Neural progenitor cell (in vitro differentiated cells): ENCODE measurements around the gene HRC. TPM values are rescaled to one million over a fixed set of nuclear protein-coding genes. Genes with fewer than 3 reads are reported as not detected.
A peak's percentile ranks its signal among the peaks of the same experiment; 100 is the strongest.

Experiments
- DNase-seq: peaks from one replicate; pipeline ENCODE4 v3.0.0-alpha.2; 2016; ENCODE audit warnings: low spot score
- H2AFZ ChIP-seq: fragments of 200-600 bp; sonication (generic); replicated peaks from 2 replicates; pipeline ENCODE4 v1.6.1; 2016; ENCODE audit warnings: antibody characterized with exemption
- H3F3A ChIP-seq: fragments of 200-600 bp; sonication (generic); 2 replicates; pipeline ENCODE4 v1.6.1; 2016; ENCODE audit warnings: antibody characterized with exemption, low read depth
- H3K27ac ChIP-seq: fragments of 200-600 bp; sonication (generic); 2 replicates; pipeline ENCODE4 v1.5.1; 2016; ENCODE audit warnings: mild to moderate bottlenecking
- H3K27me3 ChIP-seq: fragments of 200-600 bp; sonication (generic); 2 replicates; pipeline ENCODE4 v1.6.1; 2016; ENCODE audit warnings: mild to moderate bottlenecking, moderate library complexity
- H3K36me3 ChIP-seq: fragments of 200-600 bp; sonication (generic); 2 replicates; pipeline ENCODE4 v1.5.1; 2016
- H3K4me1 ChIP-seq: fragments of 200-600 bp; sonication (generic); 2 replicates; pipeline ENCODE4 v1.6.1; 2016; ENCODE audit warnings: mixed run types
- H3K4me2 ChIP-seq: fragments of 200-600 bp; sonication (generic); 2 replicates; pipeline ENCODE4 v1.6.1; 2016
- H3K4me3 ChIP-seq: fragments of 200-600 bp; sonication (generic); 2 replicates; pipeline ENCODE4 v1.5.1; 2016
- H3K79me2 ChIP-seq: fragments of 200-600 bp; sonication (generic); 2 replicates; pipeline ENCODE4 v1.6.1; 2016; ENCODE audit warnings: low read depth
- H3K9ac ChIP-seq: fragments of 200-600 bp; sonication (generic); 2 replicates; pipeline ENCODE4 v1.6.1; 2016
- H3K9me3 ChIP-seq: fragments of 200-600 bp; sonication (generic); 2 replicates; pipeline ENCODE4 v1.5.1; 2016; ENCODE audit warnings: low read depth
- H4K20me1 ChIP-seq: fragments of 200-600 bp; sonication (generic); 2 replicates; pipeline ENCODE4 v1.6.1; 2016; ENCODE audit warnings: low read depth
- H3K27ac Mint-ChIP-seq: 3 replicates; pipeline ENCODE4 v1.8.0; 2021; ENCODE audit warnings: mixed read lengths
- H3K27me3 Mint-ChIP-seq: 2 replicates; pipeline ENCODE4 v1.8.0; 2022; ENCODE audit warnings: low read depth, mild to moderate bottlenecking, inconsistent platforms, moderate library complexity, mixed read lengths; ENCODE audit not compliant: insufficient read depth
- H3K36me3 Mint-ChIP-seq: 3 replicates; pipeline ENCODE4 v1.8.0; 2021; ENCODE audit warnings: mixed read lengths
- H3K4me1 Mint-ChIP-seq: 3 replicates; pipeline ENCODE4 v1.8.0; 2021; ENCODE audit warnings: mixed read lengths
- H3K4me3 Mint-ChIP-seq: 3 replicates; pipeline ENCODE4 v1.8.0; 2021; ENCODE audit warnings: mild to moderate bottlenecking, moderate library complexity, mixed read lengths
- H3K9me3 Mint-ChIP-seq: 3 replicates; pipeline ENCODE4 v1.8.0; 2020; ENCODE audit warnings: mixed read lengths
- CTCF ChIP-seq: fragments of 200-600 bp; sonication (generic); IDR thresholded peaks from 2 replicates; pipeline ENCODE4 v1.5.1; 2017; ENCODE audit warnings: antibody characterized with exemption, mild to moderate bottlenecking
- EZH2 ChIP-seq: fragments of 200-600 bp; sonication (generic); IDR thresholded peaks from 2 replicates; pipeline ENCODE4 v1.6.1; 2017; ENCODE audit warnings: antibody characterized with exemption, mild to moderate bottlenecking, moderate library complexity
- EZH2phosphoT487 ChIP-seq: fragments of 200-600 bp; sonication (generic); IDR thresholded peaks from 2 replicates; pipeline ENCODE4 v1.6.1; 2017; ENCODE audit warnings: antibody characterized with exemption
- total RNA-seq: library from RNA; depleted of rRNA; stranded (reverse); fragments of >200 nt; gene quantifications from 2 replicates; pipeline ENCODE4 v1.2.3, GENCODE V29; 2015; ENCODE audit warnings: low replicate concordance

HRC gene
- total RNA-seq, 1 donor from 2014 or later = not detected

GRCh38 chr19:49107625-49108459, 47.4 kb downstream of the HRC start:
- Mint-ChIP-seq H3K4me3 (no peak overlapping the region), H3K27me3 (peaks cover 5% of the 10 kb centered on the region), H3K9me3 (no peaks in the 10 kb centered on the region), H3K4me1 (peaks cover 3% of the 10 kb centered on the region), H3K36me3 (peaks cover 32% of the 10 kb centered on the region), H3K27ac (no peak overlapping the region)
- Histone ChIP-seq H4K20me1 (peaks cover 66% of the 10 kb centered on the region), H3K27ac (no peak overlapping the region), H3K4me1 (no peaks in the 10 kb centered on the region), H3F3A (peaks cover 63% of the 10 kb centered on the region), H3K27me3 (no peaks in the 10 kb centered on the region), H2AFZ (no peak overlapping the region), H3K9me3 (no peaks in the 10 kb centered on the region), H3K4me3 (no peak overlapping the region), H3K4me2 (no peak overlapping the region), H3K9ac (no peak overlapping the region), H3K79me2 (peaks cover 10% of the 10 kb centered on the region), H3K36me3 (no peaks in the 10 kb centered on the region)
- TF ChIP-seq EZH2phosphoT487 (no peak), CTCF (no peak), EZH2 (no peak)
- no peak for DNase-seq

- no peaks in the 10 kb centered on the region for H3K9me3 Mint-ChIP-seq
- H3K4me2 ChIP-seq = no peak overlapping the region
- H3K79me2 ChIP-seq = peaks cover 10% of the 10 kb centered on the region
- H3K4me1 Mint-ChIP-seq = peaks cover 3% of the 10 kb centered on the region
- TF ChIP-seq EZH2phosphoT487 (no peak), CTCF (peak; percentile 91)
- H3K27me3 Mint-ChIP-seq = peaks cover 5% of the 10 kb centered on the region
- H3K4me3 ChIP-seq = no peak overlapping the region
- H3K36me3 Mint-ChIP-seq = peaks cover 34% of the 10 kb centered on the region
- H3K4me1 ChIP-seq = no peaks in the 10 kb centered on the region
- no peak overlapping the region for H3K4me3 Mint-ChIP-seq
- no peaks in the 10 kb centered on the region for H3K9me3 ChIP-seq
- peaks cover 75% of the 10 kb centered on the region for H4K20me1 ChIP-seq
- DNase-seq = peak; percentile 76
- H3F3A ChIP-seq = peaks cover 63% of the 10 kb centered on the region
- H2AFZ ChIP-seq = no peak overlapping the region
- H3K27me3 ChIP-seq = no peaks in the 10 kb centered on the region
- H3K9ac ChIP-seq = no peak overlapping the region
- H3K36me3 ChIP-seq = no peaks in the 10 kb centered on the region
- no peak overlapping the region for H3K27ac Mint-ChIP-seq
- H3K27ac ChIP-seq = no peak overlapping the region
Measured at GRCh38 chr19:49106648-49107135, 48.5 kb downstream of the HRC start.

GRCh38 chr19:49104229-49104864, 50.8 kb downstream of the HRC start:
- Mint-ChIP-seq H3K4me1 (peaks cover 6% of the 10 kb centered on the region), H3K9me3 (no peaks in the 10 kb centered on the region), H3K4me3 (no peak overlapping the region), H3K36me3 (peaks cover 45% of the 10 kb centered on the region), H3K27ac (no peak overlapping the region), H3K27me3 (peaks cover 3% of the 10 kb centered on the region)
- peaks cover 28% of the 10 kb centered on the region for H3K79me2 ChIP-seq
- H2AFZ ChIP-seq = no peak overlapping the region
- TF ChIP-seq EZH2phosphoT487 = no peak
- no peak for TF ChIP-seq CTCF
- TF ChIP-seq EZH2 = no peak
- no peak overlapping the region for H3K9ac ChIP-seq
- no peak overlapping the region for H3K4me3 ChIP-seq
- H3K4me1 ChIP-seq = no peaks in the 10 kb centered on the region
- H3K36me3 ChIP-seq = peaks cover 1% of the 10 kb centered on the region
- peaks cover 62% of the 10 kb centered on the region for H3F3A ChIP-seq
- DNase-seq = no peak
- H3K27ac ChIP-seq = no peak overlapping the region
- H3K9me3 ChIP-seq = no peaks in the 10 kb centered on the region
- H4K20me1 ChIP-seq = peaks cover 86% of the 10 kb centered on the region
- H3K4me2 ChIP-seq = no peak overlapping the region
- H3K27me3 ChIP-seq = no peaks in the 10 kb centered on the region
